Osteocyte (in vitro differentiated cells): ENCODE measurements around the gene ITIH4. TPM values are rescaled to one million over a fixed set of nuclear protein-coding genes. Genes with fewer than 3 reads are reported as not detected.

Source experiments
- DNase-seq: peaks from one replicate; pipeline ENCODE4 v3.0.0; 2021; ENCODE audit warnings: mixed read lengths; ENCODE audit not compliant: unreplicated experiment; ENCODE audit errors: extremely low spot score
- H3K27ac Mint-ChIP-seq: one replicate; pipeline ENCODE4 v1.8.0; 2021; ENCODE audit warnings: mild to moderate bottlenecking, mixed read lengths; ENCODE audit not compliant: unreplicated experiment
- H3K27me3 Mint-ChIP-seq: one replicate; pipeline ENCODE4 v1.8.0; 2021; ENCODE audit warnings: mixed read lengths; ENCODE audit not compliant: unreplicated experiment
- H3K36me3 Mint-ChIP-seq: one replicate; pipeline ENCODE4 v1.8.0; 2021; ENCODE audit warnings: mixed read lengths; ENCODE audit not compliant: unreplicated experiment
- H3K4me1 Mint-ChIP-seq: one replicate; pipeline ENCODE4 v1.8.0; 2021; ENCODE audit warnings: mixed read lengths; ENCODE audit not compliant: unreplicated experiment
- H3K4me3 Mint-ChIP-seq: one replicate; pipeline ENCODE4 v1.8.0; 2021; ENCODE audit warnings: mild to moderate bottlenecking, moderate library complexity, mixed read lengths; ENCODE audit not compliant: unreplicated experiment
- H3K9me3 Mint-ChIP-seq: one replicate; pipeline ENCODE4 v1.8.0; 2021; ENCODE audit warnings: mixed read lengths; ENCODE audit not compliant: unreplicated experiment
- CTCF ChIP-seq: fragments of 200-600 bp; sonication (generic); IDR thresholded peaks from 2 replicates; pipeline ENCODE4 v1.5.0; 2021; ENCODE audit warnings: antibody characterized with exemption, mild to moderate bottlenecking, moderate library complexity
- total RNA-seq: library from RNA; stranded (reverse); gene quantifications from 2 replicates; pipeline ENCODE4 v1.2.1, GENCODE V29; 2021

ITIH4 gene
- total RNA-seq, 1 donor from 2014 or later: 7.2 TPM

DNA sequence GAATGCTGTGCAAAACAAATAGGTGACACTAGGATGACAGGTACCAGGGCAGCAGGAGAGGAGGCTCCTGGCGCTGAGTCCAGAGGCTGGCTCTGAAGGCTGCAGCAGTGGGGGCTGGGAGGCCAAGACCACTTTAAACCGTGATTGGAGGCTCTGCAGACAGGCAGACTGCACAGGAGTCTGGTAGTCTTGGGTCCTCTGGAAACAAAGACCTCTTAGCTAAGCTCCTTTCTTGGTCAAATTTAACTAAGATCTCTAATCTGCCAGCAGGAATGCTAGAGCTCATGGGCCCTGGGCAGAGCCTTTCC lies 8.8 kb upstream of the ITIH4 start:
- Mint-ChIP-seq H3K36me3 (peaks cover 9% of the 10 kb centered on the region), H3K27ac (no peak overlapping the region)
- DNase-seq: no peak

DNA sequence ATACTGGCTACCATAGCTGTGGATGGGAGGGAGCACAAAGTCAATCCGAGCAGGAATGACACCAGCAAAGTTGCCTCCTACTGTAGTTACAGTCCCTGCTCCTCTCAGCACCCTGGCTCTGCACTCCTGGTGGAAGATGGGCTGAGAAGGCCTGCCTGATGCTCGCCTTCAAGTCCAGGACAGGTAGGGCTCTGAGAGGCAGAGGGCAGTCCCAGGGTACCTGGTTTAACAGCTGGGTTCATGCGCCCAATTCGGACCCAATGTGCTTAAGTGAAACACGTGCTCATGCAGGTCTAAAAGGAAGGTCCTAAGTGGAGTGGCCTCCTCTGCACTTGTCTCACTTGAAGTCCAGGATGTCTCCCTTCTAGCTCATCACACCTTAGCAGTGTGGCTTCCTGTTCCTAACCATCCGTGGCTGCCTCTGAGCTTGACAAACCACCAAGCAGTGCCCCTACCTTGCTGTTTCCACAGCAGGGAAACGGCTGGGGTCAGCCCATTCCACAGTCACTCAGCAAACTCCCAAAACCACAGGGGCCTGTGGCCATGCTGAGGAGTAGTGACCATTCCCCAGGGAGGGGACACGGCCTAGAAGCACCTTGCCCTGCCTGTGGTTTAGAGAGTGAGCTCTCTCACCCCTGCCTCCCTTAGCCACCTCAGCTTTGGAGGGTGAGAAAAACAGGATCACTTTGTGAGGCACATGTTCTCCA lies 8.2 kb upstream of the ITIH4 start:
- TF ChIP-seq CTCF: no peak
- H3K9me3 Mint-ChIP-seq: no peaks in the 10 kb centered on the region
- no peak overlapping the region for H3K27ac Mint-ChIP-seq
- peaks cover 9% of the 10 kb centered on the region for H3K36me3 Mint-ChIP-seq
- no peak for DNase-seq
- peaks cover 27% of the 10 kb centered on the region for H3K4me1 Mint-ChIP-seq
- H3K27me3 Mint-ChIP-seq: no peaks in the 10 kb centered on the region
- H3K4me3 Mint-ChIP-seq: no peak overlapping the region

More for the DNA sequence above, 8.8 kb upstream of the ITIH4 start:
- Mint-ChIP-seq H3K27me3 (no peaks in the 10 kb centered on the region), H3K9me3 (no peaks in the 10 kb centered on the region), H3K4me1 (peaks cover 27% of the 10 kb centered on the region), H3K4me3 (no peak overlapping the region)
- no peak for TF ChIP-seq CTCF

GRCh38 chr3:52836986-52837385 lies 6.5 kb upstream of the ITIH4 start:
- peaks cover 9% of the 10 kb centered on the region for H3K36me3 Mint-ChIP-seq
- no peak overlapping the region for H3K4me3 Mint-ChIP-seq
- no peaks in the 10 kb centered on the region for H3K27me3 Mint-ChIP-seq
- no peaks in the 10 kb centered on the region for H3K9me3 Mint-ChIP-seq
- no peak for TF ChIP-seq CTCF
- DNase-seq: no peak
- H3K4me1 Mint-ChIP-seq: peaks cover 30% of the 10 kb centered on the region
- no peak overlapping the region for H3K27ac Mint-ChIP-seq

- H3K4me3 Mint-ChIP-seq: no peak overlapping the region
- H3K4me1 Mint-ChIP-seq: peaks cover 34% of the 10 kb centered on the region
- H3K27ac Mint-ChIP-seq: no peak overlapping the region
- peaks cover 9% of the 10 kb centered on the region for H3K36me3 Mint-ChIP-seq
- no peaks in the 10 kb centered on the region for H3K9me3 Mint-ChIP-seq
- no peaks in the 10 kb centered on the region for H3K27me3 Mint-ChIP-seq
- no peak for DNase-seq
- no peak for TF ChIP-seq CTCF
Observed at GRCh38 chr3:52836471-52836845, 6.0 kb upstream of the ITIH4 start.

- Mint-ChIP-seq H3K27ac (peak overlapping the region; percentile 68), H3K36me3 (peaks cover 7% of the 10 kb centered on the region), H3K27me3 (no peaks in the 10 kb centered on the region), H3K9me3 (no peaks in the 10 kb centered on the region), H3K4me1 (peaks cover 39% of the 10 kb centered on the region), H3K4me3 (no peak overlapping the region)
- no peak for TF ChIP-seq CTCF
- DNase-seq: no peak
Observed at GRCh38 chr3:52835766-52836470, 5.4 kb upstream of the ITIH4 start.
